GM06990 (cell line): ENCODE data around the gene NOP16.

ENCODE experiments used
- DNase-seq: peaks from one replicate; pipeline ENCODE4 v3.0.0-alpha.2; 2011; ENCODE audit not compliant: insufficient read length; ENCODE audit errors: extremely low read depth
- H3K27me3 ChIP-seq: replicated peaks from 2 replicates; pipeline ENCODE4 v1.6.0; 2011; ENCODE audit warnings: low read length; ENCODE audit not compliant: control insufficient read depth, insufficient read depth
- H3K36me3 ChIP-seq: 2 replicates; pipeline ENCODE4 v1.5.1; 2011; ENCODE audit warnings: low read length; ENCODE audit not compliant: control insufficient read depth, insufficient read depth
- H3K4me3 ChIP-seq: replicated peaks from 2 replicates; pipeline ENCODE4 v1.5.1; 2011; ENCODE audit warnings: low read depth, mild to moderate bottlenecking, control low read depth, low read length
- CTCF ChIP-seq: IDR thresholded peaks from 2 replicates; pipeline ENCODE4 v1.5.1; 2011; ENCODE audit warnings: low read length, control low read depth, mild to moderate bottlenecking, inconsistent platforms; ENCODE audit not compliant: insufficient read depth, poor library complexity, severe bottlenecking

The NOP16 gene

GRCh38 chr5:176413709-176414191 lies 25.4 kb upstream of the NOP16 start:
- no peak overlapping the region for H3K4me3 ChIP-seq
- H3K36me3 ChIP-seq: peaks cover 4% of the 10 kb centered on the region
- TF ChIP-seq CTCF: no peak
- no peaks in the 10 kb centered on the region for H3K27me3 ChIP-seq
- DNase-seq: no peak

- DNase-seq: no peak
- peaks cover 4% of the 10 kb centered on the region for H3K36me3 ChIP-seq
- H3K4me3 ChIP-seq: no peak overlapping the region
- no peak for TF ChIP-seq CTCF
- H3K27me3 ChIP-seq: no peaks in the 10 kb centered on the region
Measured at GRCh38 chr5:176413255-176413565, 24.8 kb upstream of the NOP16 start.

GRCh38 chr5:176412517-176413254 lies 24.3 kb upstream of the NOP16 start:
- H3K4me3 ChIP-seq: no peak overlapping the region
- DNase-seq: no peak
- H3K36me3 ChIP-seq: peaks cover 4% of the 10 kb centered on the region
- no peak for TF ChIP-seq CTCF
- no peaks in the 10 kb centered on the region for H3K27me3 ChIP-seq

- no peak overlapping the region for H3K4me3 ChIP-seq
- DNase-seq: no peak
- no peak for TF ChIP-seq CTCF
- H3K27me3 ChIP-seq: no peaks in the 10 kb centered on the region
- H3K36me3 ChIP-seq: peaks cover 8% of the 10 kb centered on the region
Measured at GRCh38 chr5:176410486-176411180, 22.2 kb upstream of the NOP16 start.

DNA sequence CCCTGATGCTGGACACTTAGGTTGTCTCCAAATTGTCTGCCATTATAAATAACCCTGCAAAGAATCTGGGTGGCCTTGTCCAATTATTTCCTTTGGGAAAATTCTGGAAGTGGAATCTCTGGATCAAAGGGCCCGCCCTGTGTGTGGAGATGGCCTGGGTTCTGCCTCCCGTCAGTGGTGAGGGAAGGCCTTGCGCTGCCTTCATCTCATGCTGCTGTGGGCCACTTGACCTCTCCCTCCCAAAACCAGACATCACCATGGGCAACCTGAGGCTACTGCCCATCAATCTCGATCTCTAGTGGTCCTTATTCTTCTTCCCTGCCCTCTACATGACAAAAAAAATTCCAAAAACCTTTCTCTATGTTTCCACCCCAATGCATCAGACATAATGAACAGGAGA lies 21.4 kb upstream of the NOP16 start:
- Histone ChIP-seq H3K36me3 (peaks cover 8% of the 10 kb centered on the region), H3K4me3 (no peak overlapping the region), H3K27me3 (no peaks in the 10 kb centered on the region)
- no peak for DNase-seq
- TF ChIP-seq CTCF: no peak
